Dendritic cell treated with granulocyte-macrophage colony-stimulating factor and Interleukin-4, amounts not matched to agents 40 ng/mL and 50 ng/mL, for 4 days (primary cell): ENCODE measurements around the gene PDE1C.
"Not testable (repeated sequence)": the region's sequence is repeated elsewhere in the genome, so short reads cannot be mapped to it uniquely, and the experiment has no call there.

Experiments used
- H3K27ac Mint-ChIP-seq: one replicate; pipeline ENCODE4 v1.8.0; 2022; ENCODE audit warnings: mild to moderate bottlenecking, mixed read lengths
- H3K27me3 Mint-ChIP-seq: one replicate; pipeline ENCODE4 v1.8.0; 2022; ENCODE audit warnings: mild to moderate bottlenecking, mixed read lengths
- H3K36me3 Mint-ChIP-seq: one replicate; pipeline ENCODE4 v1.8.0; 2022; ENCODE audit warnings: low read depth, mixed read lengths
- H3K4me1 Mint-ChIP-seq: one replicate; pipeline ENCODE4 v1.8.0; 2022; ENCODE audit warnings: low read depth, mixed read lengths
- H3K4me3 Mint-ChIP-seq: one replicate; pipeline ENCODE4 v1.8.0; 2022; ENCODE audit warnings: mild to moderate bottlenecking, moderate library complexity, mixed read lengths
- H3K9me3 Mint-ChIP-seq: one replicate; pipeline ENCODE4 v1.8.0; 2022; ENCODE audit warnings: mixed read lengths
- intact Hi-C: fragments of 100-400 bp; cut with micrococcal nuclease; formaldehyde crosslinking; loops from one replicate; pipeline ENCODE4 v1.15.0; 2022

PDE1C gene

GRCh38 chr7:32023376-32023775, 46.8 kb downstream of the PDE1C start:
- Mint-ChIP-seq H3K36me3 (no peaks in the 10 kb centered on the region), H3K27ac (no peak overlapping the region), H3K9me3 (no peaks in the 10 kb centered on the region), H3K27me3 (no peaks in the 10 kb centered on the region), H3K4me3 (no peak overlapping the region), H3K4me1 (no peaks in the 10 kb centered on the region)
- intact Hi-C loops, result no loop called here

- H3K9me3 Mint-ChIP-seq, result no peaks in the 10 kb centered on the region
- H3K27me3 Mint-ChIP-seq, result no peaks in the 10 kb centered on the region
- no peaks in the 10 kb centered on the region for H3K36me3 Mint-ChIP-seq
- H3K4me3 Mint-ChIP-seq, result no peak overlapping the region
- intact Hi-C loops, result no loop called here
- no peak overlapping the region for H3K27ac Mint-ChIP-seq
- H3K4me1 Mint-ChIP-seq, result no peaks in the 10 kb centered on the region
These were observed 47.2 kb downstream of the PDE1C start for GRCh38 chr7:32022966-32023365.

GRCh38 chr7:32020551-32021159, 49.6 kb downstream of the PDE1C start:
- Mint-ChIP-seq H3K36me3 (no peaks in the 10 kb centered on the region), H3K27me3 (no peaks in the 10 kb centered on the region), H3K4me1 (no peaks in the 10 kb centered on the region), H3K27ac (no peak overlapping the region), H3K9me3 (no peaks in the 10 kb centered on the region), H3K4me3 (no peak overlapping the region)
- intact Hi-C loops, result no loop called here

GRCh38 chr7:32018845-32019578, 51.2 kb downstream of the PDE1C start:
- Mint-ChIP-seq H3K9me3 (peaks cover 13% of the 10 kb centered on the region), H3K4me3 (no peak overlapping the region)

GRCh38 chr7:32015133-32015532, 55.1 kb downstream of the PDE1C start:
- Mint-ChIP-seq H3K36me3 (no peaks in the 10 kb centered on the region), H3K9me3 (peaks cover 24% of the 10 kb centered on the region), H3K4me1 (no peaks in the 10 kb centered on the region), H3K27me3 (no peaks in the 10 kb centered on the region), H3K4me3 (no peak overlapping the region), H3K27ac (no peak overlapping the region)
- intact Hi-C loops, result no loop called here

More at GRCh38 chr7:32018845-32019578, 51.2 kb downstream of the PDE1C start:
- intact Hi-C loops, result no loop called here
- H3K27me3 Mint-ChIP-seq, result no peaks in the 10 kb centered on the region
- H3K27ac Mint-ChIP-seq, result no peak overlapping the region
- no peaks in the 10 kb centered on the region for H3K36me3 Mint-ChIP-seq
- no peaks in the 10 kb centered on the region for H3K4me1 Mint-ChIP-seq

- H3K4me1 Mint-ChIP-seq, intact Hi-C loops, H3K4me3 Mint-ChIP-seq, H3K27me3 Mint-ChIP-seq, H3K27ac Mint-ChIP-seq, H3K36me3 Mint-ChIP-seq: not testable (repeated sequence)
- peaks cover 31% of the 10 kb centered on the region for H3K9me3 Mint-ChIP-seq
These were observed 56.7 kb downstream of the PDE1C start for GRCh38 chr7:32013471-32013870.

GRCh38 chr7:32005577-32005976, 64.6 kb downstream of the PDE1C start:
- intact Hi-C loops, result no loop called here
- Mint-ChIP-seq H3K27me3 (no peaks in the 10 kb centered on the region), H3K4me1 (no peaks in the 10 kb centered on the region), H3K36me3 (no peaks in the 10 kb centered on the region), H3K27ac (no peak overlapping the region), H3K4me3 (no peak overlapping the region), H3K9me3 (peaks cover 26% of the 10 kb centered on the region)

GRCh38 chr7:32001948-32002347, 68.3 kb downstream of the PDE1C start:
- Mint-ChIP-seq H3K36me3 (no peaks in the 10 kb centered on the region), H3K9me3 (peaks cover 32% of the 10 kb centered on the region), H3K4me3 (no peak overlapping the region), H3K27ac (no peak overlapping the region), H3K27me3 (no peaks in the 10 kb centered on the region), H3K4me1 (no peaks in the 10 kb centered on the region)
- intact Hi-C loops, result no loop called here

- H3K27ac Mint-ChIP-seq, result no peak overlapping the region
- no peak overlapping the region for H3K4me3 Mint-ChIP-seq
- no peaks in the 10 kb centered on the region for H3K27me3 Mint-ChIP-seq
- H3K36me3 Mint-ChIP-seq, result no peaks in the 10 kb centered on the region
- intact Hi-C loops, result no loop called here
- no peaks in the 10 kb centered on the region for H3K4me1 Mint-ChIP-seq
- peaks cover 32% of the 10 kb centered on the region for H3K9me3 Mint-ChIP-seq
These were observed 72.8 kb downstream of the PDE1C start for GRCh38 chr7:31997423-31997822.

GRCh38 chr7:31995134-31995533, 75.1 kb downstream of the PDE1C start:
- no peak overlapping the region for H3K27ac Mint-ChIP-seq
- no peaks in the 10 kb centered on the region for H3K4me1 Mint-ChIP-seq
- intact Hi-C loops, result no loop called here
- no peak overlapping the region for H3K4me3 Mint-ChIP-seq
- H3K9me3 Mint-ChIP-seq, result peaks cover 9% of the 10 kb centered on the region
- no peaks in the 10 kb centered on the region for H3K27me3 Mint-ChIP-seq
- H3K36me3 Mint-ChIP-seq, result no peaks in the 10 kb centered on the region

GRCh38 chr7:31991846-31992245, 78.4 kb downstream of the PDE1C start:
- Mint-ChIP-seq H3K4me1 (no peaks in the 10 kb centered on the region), H3K9me3 (no peaks in the 10 kb centered on the region), H3K4me3 (no peak overlapping the region), H3K27me3 (no peaks in the 10 kb centered on the region), H3K27ac (no peak overlapping the region), H3K36me3 (no peaks in the 10 kb centered on the region)
- intact Hi-C loops, result no loop called here

- no peaks in the 10 kb centered on the region for H3K27me3 Mint-ChIP-seq
- intact Hi-C loops, result no loop called here
- no peak overlapping the region for H3K4me3 Mint-ChIP-seq
- peaks cover 2% of the 10 kb centered on the region for H3K9me3 Mint-ChIP-seq
- no peaks in the 10 kb centered on the region for H3K4me1 Mint-ChIP-seq
- no peaks in the 10 kb centered on the region for H3K36me3 Mint-ChIP-seq
- H3K27ac Mint-ChIP-seq, result no peak overlapping the region
These were observed 78.8 kb downstream of the PDE1C start for GRCh38 chr7:31991406-31991805.

GRCh38 chr7:31986878-31987518, 83.2 kb downstream of the PDE1C start:
- Mint-ChIP-seq H3K4me1 (no peaks in the 10 kb centered on the region), H3K27me3 (no peaks in the 10 kb centered on the region), H3K9me3 (peaks cover 17% of the 10 kb centered on the region), H3K36me3 (no peaks in the 10 kb centered on the region), H3K27ac (no peak overlapping the region), H3K4me3 (no peak overlapping the region)
- intact Hi-C loops, result no loop called here

- H3K27me3 Mint-ChIP-seq, result no peaks in the 10 kb centered on the region
- no peak overlapping the region for H3K27ac Mint-ChIP-seq
These were observed 87.2 kb downstream of the PDE1C start for GRCh38 chr7:31982962-31983361.

More at GRCh38 chr7:31982962-31983361, 87.2 kb downstream of the PDE1C start:
- Mint-ChIP-seq H3K9me3 (peaks cover 17% of the 10 kb centered on the region), H3K36me3 (no peaks in the 10 kb centered on the region), H3K4me1 (no peaks in the 10 kb centered on the region), H3K4me3 (no peak overlapping the region)
- intact Hi-C loops, result no loop called here
